Measurements from ENCODE around the gene MS4A6E.
"Not testable (repeated sequence)": the region's sequence is repeated elsewhere in the genome, so short reads cannot be mapped to it uniquely, and the experiment has no call there.

Gene MS4A6E

GRCh38 chr11:60338053-60338452, 11.0 kb downstream of the MS4A6E start:
- DNase-seq: no peak

- DNase-seq: no peak
Measured at GRCh38 chr11:60339356-60339755, 12.3 kb downstream of the MS4A6E start.

GRCh38 chr11:60343094-60343704, 16.1 kb downstream of the MS4A6E start:
- DNase-seq: no peak

- no peak for DNase-seq
Measured at GRCh38 chr11:60344146-60344545, 17.1 kb downstream of the MS4A6E start.

GRCh38 chr11:60345489-60345888, 18.4 kb downstream of the MS4A6E start:
- DNase-seq: peak; percentile 47

- DNase-seq: peak; percentile 19
Measured at GRCh38 chr11:60347084-60347797, 20.2 kb downstream of the MS4A6E start.

DNA sequence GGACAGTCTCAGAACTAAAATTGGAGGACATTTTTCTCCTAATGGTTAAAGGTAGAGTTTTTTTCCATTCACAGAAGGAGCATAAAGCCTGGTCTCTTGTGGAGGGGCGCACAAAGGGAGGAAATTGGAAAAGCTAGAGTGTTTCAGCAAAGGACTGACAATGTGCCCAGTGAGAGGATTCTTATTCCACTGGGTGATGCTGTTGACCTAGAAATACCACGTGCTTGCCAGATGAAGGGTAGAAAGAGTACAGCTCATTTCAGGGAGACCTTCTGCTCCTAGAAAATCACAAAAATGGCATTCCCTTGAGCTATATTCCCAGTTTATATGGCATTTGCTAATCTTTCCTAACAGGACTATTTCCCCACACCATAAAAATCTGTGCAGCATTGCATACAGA, 21.1 kb downstream of the MS4A6E start:
- no peak for DNase-seq

DNA sequence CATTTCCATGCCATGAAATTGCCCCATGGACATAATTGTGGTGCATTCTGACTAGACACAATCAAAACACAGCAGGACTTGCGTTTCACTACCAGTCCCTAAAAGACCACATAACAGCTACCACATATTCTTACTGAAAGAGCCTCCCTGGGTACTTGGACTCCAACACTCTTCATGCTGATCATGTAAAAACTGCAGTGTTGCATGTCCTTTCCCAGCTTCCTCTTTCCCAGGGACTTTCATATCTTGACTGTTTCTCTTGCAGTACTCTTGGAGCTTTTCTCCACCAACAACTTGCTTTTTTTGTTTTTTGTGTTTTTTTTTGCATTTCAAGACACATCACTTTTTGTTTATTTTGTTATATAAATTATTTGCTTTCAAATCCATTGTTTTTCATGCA, 22.9 kb downstream of the MS4A6E start:
- DNase-seq: peak; percentile 79

GRCh38 chr11:60357771-60358170, 30.7 kb downstream of the MS4A6E start:
- peak; percentile 60 for DNase-seq

DNA sequence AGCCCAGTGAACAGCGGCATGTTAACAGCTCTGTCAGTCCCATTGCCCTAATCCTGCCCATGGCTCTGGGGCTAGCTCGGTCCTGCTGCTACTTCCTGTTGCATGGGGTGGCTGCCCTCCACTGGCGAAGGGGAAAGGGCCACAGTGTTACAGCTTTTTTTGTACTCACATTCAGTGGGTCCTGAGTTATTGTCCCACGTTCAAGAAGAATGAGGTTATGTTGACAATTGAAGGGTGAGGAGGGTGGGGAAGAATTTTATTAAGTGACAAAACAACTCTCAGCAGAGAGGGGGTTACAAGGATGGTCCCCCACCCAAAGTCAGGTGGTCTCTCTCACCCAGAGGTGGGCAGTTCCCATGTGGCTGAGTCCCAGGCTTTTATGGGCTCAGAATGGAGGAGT, 33.6 kb downstream of the MS4A6E start:
- no peak for DNase-seq

DNA sequence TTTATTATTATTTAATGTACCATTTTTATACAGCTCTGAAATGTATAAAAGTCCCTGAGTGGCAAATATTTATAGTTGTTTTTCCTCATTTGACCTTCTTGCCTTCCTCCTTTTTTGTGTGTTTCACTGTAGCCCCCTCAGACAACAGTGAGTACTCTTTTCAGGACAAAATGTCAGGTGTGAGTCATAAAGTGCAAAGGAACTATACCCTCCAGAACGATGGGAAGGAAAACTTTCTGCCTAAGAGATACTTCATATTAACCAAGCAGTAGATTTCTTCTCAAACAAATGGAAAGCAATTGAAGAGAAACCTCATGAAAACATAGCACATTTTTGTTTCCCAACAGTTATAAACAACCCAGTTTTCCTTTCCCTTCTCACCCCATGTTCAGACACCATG, 35.2 kb downstream of the MS4A6E start:
- DNase-seq: no peak

- DNase-seq: peak; percentile 85
Measured at GRCh38 chr11:60363542-60364470, 36.8 kb downstream of the MS4A6E start.

GRCh38 chr11:60366262-60366904, 39.3 kb downstream of the MS4A6E start:
- not testable (repeated sequence) for DNase-seq

- DNase-seq: peak; percentile 60
Measured at GRCh38 chr11:60367009-60367408, 40.0 kb downstream of the MS4A6E start.

DNA sequence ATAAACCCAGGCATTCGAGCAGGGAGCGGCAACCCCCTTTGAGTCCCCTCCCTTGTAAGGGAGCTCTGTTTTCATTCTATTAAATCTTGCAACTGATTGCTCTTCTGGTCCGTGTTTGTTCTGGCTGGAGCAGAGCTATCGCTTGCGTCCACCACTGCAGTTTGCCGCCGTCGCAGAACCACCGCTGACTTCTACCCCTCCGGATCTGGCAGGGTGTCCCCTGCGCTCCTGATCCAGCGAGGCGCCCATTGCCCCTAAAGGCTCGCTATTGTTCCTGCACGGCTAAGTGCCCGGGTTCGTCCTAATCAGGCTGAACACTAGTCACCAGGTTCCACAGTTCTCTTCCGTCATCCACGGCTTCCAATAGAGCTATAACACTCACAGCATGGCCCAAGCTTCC, 40.8 kb downstream of the MS4A6E start:
- DNase-seq: no peak

GRCh38 chr11:60370252-60370810, 43.3 kb downstream of the MS4A6E start:
- no peak for DNase-seq

DNA sequence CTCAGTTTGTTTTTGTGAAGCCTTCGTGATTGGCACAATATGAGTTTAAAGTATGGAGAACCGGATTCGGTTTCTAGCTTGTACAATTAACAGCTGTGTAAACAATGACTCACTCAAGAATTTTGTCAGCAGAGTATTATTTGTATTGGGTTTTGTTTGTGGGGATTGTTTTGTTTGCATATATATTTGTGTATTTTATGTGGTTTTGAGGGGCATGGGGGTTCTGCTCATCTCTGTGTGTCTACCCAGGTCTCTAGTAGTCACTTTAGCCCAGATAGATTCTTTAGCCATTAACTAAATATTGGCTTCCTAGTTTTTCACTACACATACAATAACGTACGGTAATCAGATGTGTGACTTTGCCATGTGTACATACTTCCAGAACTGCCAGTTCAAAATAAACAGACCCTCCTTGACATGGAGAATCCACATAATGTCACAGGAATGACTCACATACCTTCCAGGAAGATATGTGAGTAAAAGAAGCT, 43.8 kb downstream of the MS4A6E start:
- DNase-seq: no peak

- DNase-seq: peak; percentile 39
Measured at GRCh38 chr11:60371386-60371785, 44.3 kb downstream of the MS4A6E start.

- DNase-seq: no peak
Measured at GRCh38 chr11:60371854-60372253, 44.8 kb downstream of the MS4A6E start.

GRCh38 chr11:60372767-60373166, 45.7 kb downstream of the MS4A6E start:
- no peak for DNase-seq

GRCh38 chr11:60375316-60375715, 48.3 kb downstream of the MS4A6E start:
- DNase-seq: no peak

GRCh38 chr11:60376601-60377000, 49.5 kb downstream of the MS4A6E start:
- no peak for DNase-seq

All from MV-4-11 (cell line).